GM13976 (cell line): ENCODE results near the gene TALDO1.

Source experiments
- DNase-seq: peaks from one replicate; pipeline ENCODE4 v3.0.0; 2012; ENCODE audit warnings: low spot score
- in situ Hi-C: fragments of 300-500 bp; cut with MboI; formaldehyde crosslinking; loops from one replicate; pipeline ENCODE4 v1.12.0; 2022; ENCODE audit warnings: low sequenced_read_pairs, mixed read lengths, inconsistent platforms; ENCODE audit not compliant: unreplicated experiment
- TF ChIP-seq, protein P1 (sequence below): IDR thresholded peaks from 2 replicates; pipeline ENCODE4 v1.5.1; 2012; ENCODE audit warnings: borderline replicate concordance, mild to moderate bottlenecking; ENCODE audit not compliant: insufficient read depth; ENCODE audit errors: extremely low read depth, missing control alignments, control extremely low read depth

TALDO1 gene

DNA sequence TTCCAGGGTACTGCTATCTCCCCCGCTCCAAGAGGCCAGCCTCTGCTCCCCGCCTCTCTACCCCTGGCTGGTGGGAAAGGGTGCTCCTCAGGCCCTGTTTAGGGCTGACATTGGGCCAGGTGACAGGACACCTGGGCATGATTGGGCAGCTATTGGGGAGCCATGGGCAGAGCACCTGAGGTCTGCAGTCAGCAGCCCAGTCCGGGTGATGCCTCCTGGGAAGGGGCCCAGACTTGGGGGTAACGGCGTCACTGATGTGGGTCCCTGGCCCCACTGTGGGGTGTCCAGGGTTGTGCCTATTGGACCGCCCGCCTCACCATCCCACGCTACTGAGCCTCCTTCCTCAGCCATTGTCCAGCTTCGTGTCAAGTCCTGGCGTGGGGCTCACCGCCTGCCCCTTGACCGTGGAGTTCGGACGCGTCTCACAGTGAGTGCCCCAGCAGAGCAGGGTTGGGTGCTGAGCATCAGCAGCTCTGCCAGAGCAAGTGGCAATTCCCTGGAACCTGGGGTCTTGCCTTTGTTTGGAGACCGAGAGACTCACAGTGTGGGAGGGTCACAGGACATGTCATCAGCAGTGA lies 32.8 kb downstream of the TALDO1 start:
- DNase-seq: no peak
- in situ Hi-C loops: no loop called here
- TF ChIP-seq, protein P1, sequence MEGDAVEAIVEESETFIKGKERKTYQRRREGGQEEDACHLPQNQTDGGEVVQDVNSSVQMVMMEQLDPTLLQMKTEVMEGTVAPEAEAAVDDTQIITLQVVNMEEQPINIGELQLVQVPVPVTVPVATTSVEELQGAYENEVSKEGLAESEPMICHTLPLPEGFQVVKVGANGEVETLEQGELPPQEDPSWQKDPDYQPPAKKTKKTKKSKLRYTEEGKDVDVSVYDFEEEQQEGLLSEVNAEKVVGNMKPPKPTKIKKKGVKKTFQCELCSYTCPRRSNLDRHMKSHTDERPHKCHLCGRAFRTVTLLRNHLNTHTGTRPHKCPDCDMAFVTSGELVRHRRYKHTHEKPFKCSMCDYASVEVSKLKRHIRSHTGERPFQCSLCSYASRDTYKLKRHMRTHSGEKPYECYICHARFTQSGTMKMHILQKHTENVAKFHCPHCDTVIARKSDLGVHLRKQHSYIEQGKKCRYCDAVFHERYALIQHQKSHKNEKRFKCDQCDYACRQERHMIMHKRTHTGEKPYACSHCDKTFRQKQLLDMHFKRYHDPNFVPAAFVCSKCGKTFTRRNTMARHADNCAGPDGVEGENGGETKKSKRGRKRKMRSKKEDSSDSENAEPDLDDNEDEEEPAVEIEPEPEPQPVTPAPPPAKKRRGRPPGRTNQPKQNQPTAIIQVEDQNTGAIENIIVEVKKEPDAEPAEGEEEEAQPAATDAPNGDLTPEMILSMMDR: no peak

DNA sequence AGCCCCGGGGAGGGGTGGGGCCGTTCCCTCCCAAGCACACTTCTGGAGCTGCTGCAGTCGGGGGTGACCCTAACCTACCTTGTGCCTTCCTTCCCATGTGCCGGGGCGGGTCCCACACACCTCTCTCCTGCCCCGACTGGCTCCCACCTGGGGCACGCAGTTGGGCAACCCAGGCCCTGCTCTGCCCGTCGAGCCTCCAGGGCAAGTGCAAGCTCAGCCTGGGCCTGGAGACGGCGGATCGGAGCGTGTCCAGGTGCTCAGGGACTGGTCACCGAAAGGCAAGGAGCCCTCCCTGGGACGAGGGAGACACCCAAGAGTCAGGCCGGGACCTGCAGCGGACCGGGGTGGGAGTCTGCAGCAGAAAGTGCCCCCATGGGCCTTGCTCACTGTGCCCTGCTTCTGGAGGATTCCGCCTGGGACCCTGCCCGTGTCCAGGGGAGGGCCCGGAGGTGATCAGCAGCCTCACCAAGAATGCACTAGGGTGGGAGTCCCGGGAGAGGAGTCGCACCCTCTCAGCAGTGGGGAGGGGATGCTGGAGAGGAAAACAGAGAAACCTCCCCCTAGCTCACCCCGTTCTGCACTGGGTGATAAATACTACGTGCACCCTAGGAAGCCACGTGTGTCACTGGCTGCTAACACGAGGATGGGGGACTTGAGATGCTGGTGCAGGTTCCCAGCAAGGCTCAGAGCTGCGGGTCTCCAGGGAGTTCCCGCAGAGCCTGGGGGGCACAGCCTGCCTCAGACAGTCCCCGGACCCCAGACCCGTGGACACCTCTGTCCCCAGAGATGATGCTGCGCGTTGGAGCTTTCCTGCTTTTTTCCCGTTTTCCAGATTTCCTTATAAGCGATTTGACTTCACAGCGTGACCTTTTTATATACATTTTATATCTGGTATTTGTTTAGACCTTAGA lies 35.3 kb downstream of the TALDO1 start:
- in situ Hi-C loops: no loop called here
- no peak for DNase-seq
- TF ChIP-seq, protein P1: no peak

DNA sequence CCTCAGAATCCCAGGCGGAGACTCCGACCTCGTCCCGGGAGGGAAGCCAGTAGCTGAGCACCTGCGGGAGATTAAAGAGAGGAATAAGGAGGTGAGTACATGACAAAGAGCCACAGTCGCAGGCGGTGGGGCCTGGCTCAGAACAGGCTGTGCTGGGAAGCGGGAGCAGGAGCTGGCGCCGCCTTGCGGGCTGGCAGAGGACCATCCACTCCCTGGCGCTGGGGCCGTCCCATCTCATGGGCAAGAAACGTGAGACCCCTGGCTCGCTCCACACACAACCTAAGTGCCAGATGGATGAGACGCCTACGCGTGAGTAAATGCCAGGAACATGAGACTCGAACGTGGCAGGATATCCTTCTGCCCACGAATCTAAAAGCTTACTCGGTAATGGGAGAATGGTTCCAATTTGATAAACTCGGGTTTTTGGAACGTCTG lies 36.3 kb downstream of the TALDO1 start:
- DNase-seq: no peak
- TF ChIP-seq, protein P1: no peak
- in situ Hi-C loops: no loop called here

DNA sequence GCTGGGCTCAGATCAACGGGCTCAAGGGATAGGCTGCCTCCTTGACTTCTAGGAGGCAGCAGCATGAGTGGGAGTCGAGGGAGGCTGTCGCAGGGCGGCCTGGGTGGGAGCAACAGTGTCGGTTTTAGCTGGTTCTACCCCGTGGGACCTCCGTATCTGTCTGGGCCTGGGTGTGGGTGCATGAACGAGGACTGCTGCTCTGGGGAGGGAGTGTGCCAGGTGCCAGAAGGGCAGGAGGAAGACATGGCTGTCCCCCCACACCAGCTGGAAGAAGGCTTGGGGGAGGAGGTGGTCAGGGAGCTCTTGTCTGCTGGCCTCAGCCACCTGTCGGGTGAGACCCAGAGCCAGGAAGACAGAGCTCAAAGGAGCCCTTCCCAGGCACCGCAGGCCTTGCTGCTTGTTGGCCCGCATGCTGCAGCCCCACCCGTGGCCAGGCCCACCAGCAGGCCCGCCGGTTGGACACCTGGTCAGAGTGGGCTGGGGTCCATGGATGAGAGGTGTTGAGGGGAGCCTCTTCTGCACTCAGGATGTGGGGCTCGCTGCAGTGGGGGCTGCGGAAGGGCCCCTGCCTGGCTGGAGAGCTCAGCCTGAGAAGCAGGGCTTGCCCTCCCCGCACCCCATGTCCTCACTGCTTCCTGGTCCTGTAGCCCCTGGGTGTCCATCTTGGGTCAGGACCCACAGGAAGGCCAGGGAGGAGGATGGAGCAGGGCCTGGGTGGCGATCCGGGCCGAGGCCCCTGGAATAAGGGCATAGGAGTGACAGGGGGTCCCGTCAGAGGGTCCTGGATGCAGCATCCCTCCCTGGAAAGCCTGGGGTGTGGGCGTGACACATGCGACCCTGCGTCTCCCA lies 39.2 kb downstream of the TALDO1 start:
- no peak for DNase-seq
- in situ Hi-C loops: no loop called here
- TF ChIP-seq, protein P1: no peak

GRCh38 chr11:787084-787675 lies 39.9 kb downstream of the TALDO1 start:
- TF ChIP-seq, protein P1: no peak
- in situ Hi-C loops: no loop called here
- DNase-seq: no peak
